HG02759 (cell line): ENCODE data around the gene EML4.

Experiments
- ATAC-seq: cut with Tn5 transposase; IDR thresholded peaks from one replicate; pipeline ENCODE4 v1.9.1; 2021; ENCODE audit warnings: mild to moderate bottlenecking, moderate library complexity; ENCODE audit not compliant: unreplicated experiment

EML4 gene

DNA sequence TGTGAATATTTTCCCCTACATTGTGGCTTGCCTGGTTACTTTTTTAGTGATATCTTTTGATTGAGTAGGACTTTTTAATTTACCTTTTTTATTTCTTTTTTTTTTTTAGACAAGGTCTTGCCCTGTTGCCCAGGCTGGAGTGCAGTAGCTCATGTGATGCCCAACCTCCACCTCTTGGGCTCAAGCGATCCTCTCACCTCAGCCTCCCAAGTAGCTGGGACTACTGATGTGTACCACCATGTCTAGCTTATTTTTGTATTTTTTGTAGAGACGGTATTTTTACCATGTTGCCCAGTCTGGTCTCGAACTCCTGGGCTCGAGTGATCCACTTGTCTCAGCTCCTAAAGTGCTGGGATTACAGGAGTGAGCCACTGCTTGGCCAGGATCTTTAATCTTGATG is 25.3 kb downstream of the EML4 start:
- ATAC-seq = no peak

- no peak for ATAC-seq
Measured at GRCh38 chr2:42195559-42195958, 26.4 kb downstream of the EML4 start.

- ATAC-seq = no peak
Measured at GRCh38 chr2:42196070-42196402, 26.9 kb downstream of the EML4 start.

GRCh38 chr2:42196403-42197267 is 27.5 kb downstream of the EML4 start:
- ATAC-seq = peak; percentile 55

GRCh38 chr2:42197792-42198191 is 28.6 kb downstream of the EML4 start:
- no peak for ATAC-seq

- ATAC-seq = no peak
Measured at GRCh38 chr2:42198466-42198865, 29.3 kb downstream of the EML4 start.

DNA sequence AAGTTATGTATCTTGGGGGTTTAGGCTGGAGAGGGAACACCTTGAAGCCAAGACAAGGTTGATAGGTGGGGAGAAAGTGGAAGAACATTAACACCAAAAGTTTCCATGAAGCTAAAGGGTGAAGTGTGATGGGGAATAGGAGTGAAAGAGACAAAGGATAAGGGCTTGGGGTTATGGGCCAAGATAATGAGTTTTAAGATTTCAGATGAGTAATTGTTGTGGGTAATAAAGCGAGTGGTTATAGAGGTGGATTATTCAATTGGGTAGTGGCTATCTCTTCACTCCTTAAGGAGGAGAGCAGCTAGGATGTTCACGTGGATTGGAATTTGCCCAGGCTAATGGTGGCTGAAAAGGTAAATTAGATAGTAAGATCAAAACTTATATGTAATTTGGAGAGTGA is 29.8 kb downstream of the EML4 start:
- no peak for ATAC-seq

DNA sequence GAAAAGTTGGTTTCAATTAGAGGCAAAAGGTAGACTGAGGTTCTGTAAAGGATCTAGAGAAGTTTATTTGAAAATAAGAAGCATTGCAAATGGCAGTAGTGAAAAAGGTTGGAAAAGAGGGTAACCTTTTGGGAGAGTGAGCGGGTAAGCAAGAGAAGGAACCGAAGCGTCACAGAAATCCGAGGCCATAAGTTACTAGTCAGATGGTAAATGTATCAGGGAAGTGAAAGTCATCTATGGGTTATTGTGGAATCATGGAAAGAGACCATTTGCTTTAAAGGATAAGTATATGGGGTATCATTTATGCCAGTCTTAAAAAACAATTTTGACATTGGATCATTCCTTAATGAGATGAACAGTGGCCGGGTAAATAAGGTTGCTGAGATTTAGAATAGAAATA is 30.5 kb downstream of the EML4 start:
- no peak for ATAC-seq

DNA sequence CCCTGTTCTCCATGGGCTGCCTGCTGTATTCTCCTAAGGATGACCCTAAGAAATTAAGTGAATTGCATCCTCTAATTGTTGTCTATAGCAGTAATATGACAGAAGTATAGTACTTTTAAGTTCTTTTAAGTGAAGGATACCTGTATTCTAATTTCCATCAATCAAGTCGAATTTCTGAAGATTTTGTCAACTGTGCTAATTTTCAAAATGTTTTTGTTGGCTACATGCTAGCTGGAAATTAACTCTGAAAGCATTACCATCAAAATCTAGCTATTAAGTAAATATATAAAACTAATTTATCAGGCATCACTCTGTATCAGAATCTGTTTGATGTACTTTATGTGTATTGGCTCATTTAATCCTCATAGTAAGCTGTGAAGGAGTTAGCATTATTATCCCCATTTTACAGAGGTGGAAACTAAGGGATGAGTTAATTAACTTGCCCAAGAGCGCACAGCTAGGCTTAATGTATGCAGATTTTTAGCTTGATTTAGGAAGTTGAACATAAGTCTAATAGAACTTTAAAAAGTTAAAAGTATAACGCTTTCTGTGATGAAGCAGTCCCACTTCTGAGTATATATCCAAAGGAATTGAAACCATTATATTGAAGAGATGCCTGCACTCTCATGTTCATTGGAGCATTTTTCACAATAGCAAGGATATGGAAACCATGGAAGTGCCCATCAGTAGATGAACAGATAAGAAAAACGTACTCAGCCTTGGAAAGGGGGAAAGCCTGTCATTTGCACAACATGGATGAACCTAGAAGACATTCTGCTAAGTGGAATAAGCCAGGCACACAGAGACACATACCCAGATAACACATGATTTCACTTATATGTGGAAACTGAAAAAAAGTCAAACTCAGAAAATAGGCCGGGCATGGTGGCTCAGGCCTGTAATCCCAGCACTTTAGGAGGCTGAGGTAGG is 32.0 kb downstream of the EML4 start:
- no peak for ATAC-seq

DNA sequence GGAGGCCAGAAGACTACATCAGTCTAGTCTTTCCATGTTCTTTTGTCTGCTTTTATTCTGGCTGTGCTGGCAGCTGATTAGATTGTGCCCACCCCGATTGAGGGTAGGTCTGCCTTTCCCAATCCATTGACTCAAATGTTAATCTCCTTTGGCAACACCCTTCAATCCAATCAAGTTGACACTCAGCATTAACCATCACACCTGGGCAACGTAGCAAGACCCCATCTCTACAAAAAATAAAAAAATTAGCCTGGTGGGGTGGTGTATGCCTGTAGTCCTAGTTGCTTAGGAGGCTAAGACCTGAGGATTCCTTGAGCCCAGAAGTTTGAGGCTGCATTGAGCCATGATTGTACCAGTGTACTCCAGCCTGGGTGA is 33.5 kb downstream of the EML4 start:
- ATAC-seq = no peak

DNA sequence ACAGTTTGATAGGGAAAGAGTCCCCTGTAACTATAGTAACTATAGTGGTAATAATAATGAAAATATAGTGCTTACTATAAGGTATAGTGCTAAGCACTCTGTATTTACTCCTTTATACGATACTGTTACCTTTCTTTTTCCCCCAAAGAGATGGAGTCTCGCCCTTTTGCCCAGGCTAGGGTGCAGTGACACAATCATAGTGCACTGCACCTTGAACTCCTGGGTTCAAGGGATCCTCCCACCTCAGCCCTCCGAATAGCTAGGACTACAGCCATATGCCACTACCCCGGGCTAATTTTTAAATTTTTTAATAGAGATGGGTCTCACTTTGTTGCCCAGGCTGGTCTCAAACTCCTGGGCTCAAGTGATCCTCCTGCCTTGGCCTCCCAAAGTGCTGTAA is 34.6 kb downstream of the EML4 start:
- ATAC-seq = no peak

DNA sequence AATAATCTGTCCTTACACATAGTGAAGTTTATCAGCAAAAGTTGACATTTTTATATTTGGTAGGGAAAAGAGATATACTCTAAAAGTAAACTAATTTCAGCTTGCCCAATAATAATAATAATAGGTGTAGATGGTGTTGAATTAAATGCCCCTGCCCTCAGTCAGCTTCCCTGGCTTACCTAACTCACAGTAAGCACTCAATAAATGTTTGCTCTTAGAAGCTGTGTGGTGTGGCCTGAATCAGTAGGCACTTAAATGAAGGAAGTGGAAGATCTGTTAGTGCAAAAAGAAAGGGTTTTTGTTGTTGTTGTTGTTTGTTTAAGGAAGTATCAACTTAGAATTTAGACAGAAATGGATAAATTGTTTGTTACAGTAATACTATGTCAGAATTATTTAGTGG is 36.2 kb downstream of the EML4 start:
- ATAC-seq = no peak

DNA sequence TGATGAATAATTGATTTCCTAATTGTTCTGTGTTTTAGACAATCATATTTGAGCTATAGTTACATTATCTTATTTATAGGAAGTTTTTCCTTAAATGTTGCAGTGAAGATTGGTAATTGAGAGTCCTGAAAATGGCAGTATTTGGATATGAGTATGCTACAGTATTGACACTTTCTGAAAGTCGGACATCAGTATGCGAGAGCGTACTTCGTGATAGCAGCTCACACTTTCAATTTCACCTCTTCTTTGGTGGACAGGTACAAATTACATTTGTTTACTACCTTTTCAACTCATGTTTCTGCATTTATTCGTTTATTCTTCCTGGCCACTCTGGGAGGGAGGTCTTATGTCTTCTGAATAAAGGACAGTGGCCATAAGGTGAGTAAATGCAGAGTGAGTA is 38.7 kb downstream of the EML4 start:
- no peak for ATAC-seq

GRCh38 chr2:42210203-42210602 is 41.0 kb downstream of the EML4 start:
- no peak for ATAC-seq

GRCh38 chr2:42211291-42211690 is 42.1 kb downstream of the EML4 start:
- no peak for ATAC-seq

DNA sequence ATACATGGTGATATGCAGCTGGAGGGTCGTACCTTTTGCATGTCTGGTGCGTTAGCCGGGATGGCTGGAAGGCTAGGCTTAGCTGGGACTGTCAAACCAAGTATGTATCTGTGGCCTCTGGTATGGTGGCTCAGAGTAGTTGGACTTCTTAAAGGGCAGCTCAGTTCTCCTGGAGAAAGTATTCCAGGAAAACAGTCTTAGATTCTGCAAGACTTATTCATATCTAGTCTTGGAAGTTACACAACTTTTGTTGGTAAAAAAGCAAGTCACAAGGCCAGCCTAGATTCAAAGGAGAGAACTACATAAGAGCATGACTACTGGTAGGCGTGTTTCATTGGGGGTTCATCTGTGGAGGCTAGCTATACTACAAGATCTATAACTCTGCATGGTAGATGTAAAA is 45.5 kb downstream of the EML4 start:
- no peak for ATAC-seq

GRCh38 chr2:42216694-42217093 is 47.5 kb downstream of the EML4 start:
- no peak for ATAC-seq

DNA sequence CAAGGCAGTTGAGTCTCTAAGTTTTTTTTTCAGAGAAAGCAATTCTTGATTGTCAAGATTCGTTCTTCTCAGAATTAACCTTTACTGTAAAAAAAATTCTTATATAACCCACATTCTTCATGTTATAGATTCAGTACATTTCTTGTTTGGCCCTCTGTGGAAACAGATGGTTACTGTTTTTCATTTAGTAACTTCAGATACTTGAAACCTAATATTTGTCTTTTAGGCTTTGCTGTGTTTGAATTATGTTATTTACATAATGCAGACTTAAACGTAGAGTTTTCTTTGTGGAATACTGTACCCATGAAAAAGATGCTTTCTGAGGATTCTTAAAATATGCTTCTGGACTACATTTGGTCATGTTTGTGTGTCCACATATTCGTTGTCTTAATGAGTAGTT is 48.2 kb downstream of the EML4 start:
- ATAC-seq = no peak

DNA sequence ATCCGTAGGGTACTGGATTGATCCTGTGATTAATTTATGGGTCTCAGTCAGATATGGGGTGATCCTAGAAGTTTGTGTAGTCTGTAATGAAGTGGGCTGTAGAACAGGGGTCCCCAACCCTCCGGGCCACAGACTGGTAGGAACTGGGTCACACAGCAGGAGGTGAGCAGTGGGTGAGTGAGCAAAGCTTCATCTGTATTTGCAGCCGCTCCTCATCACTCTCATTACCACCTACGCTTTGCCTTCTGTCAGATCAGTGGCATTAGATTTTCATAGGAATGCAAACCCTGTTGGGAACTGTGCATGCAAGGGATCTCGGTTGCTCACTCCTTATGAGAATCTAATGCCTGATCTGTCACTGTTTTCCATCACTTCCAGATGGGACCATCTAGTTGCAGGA is 48.8 kb downstream of the EML4 start:
- no peak for ATAC-seq

- no peak for ATAC-seq
Measured at GRCh38 chr2:42218712-42219111, 49.6 kb downstream of the EML4 start.

- no peak for ATAC-seq
Measured at GRCh38 chr2:42219160-42219559, 50.0 kb downstream of the EML4 start.

DNA sequence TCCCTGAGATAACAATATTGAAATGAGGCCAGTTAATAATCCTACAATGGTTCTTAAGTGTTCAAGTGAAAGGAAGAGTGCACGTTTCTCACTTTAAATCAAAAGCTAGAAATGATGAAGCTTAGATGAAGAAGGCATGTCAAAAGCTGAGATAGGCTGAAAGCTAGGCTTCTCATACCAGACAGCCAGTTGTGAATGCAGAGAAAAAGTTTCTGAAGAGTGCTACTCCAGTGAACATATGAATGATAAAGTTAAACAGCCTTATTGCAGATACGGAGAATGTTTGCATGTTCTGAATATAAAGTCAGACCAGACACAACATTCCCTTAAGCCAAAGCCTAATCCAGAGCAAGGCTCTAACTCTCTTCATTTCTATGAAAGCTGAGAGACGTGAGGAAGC is 51.4 kb downstream of the EML4 start:
- no peak for ATAC-seq
